ENCODE measurements around the gene SCLY. TPM values are rescaled to one million over a fixed set of nuclear protein-coding genes. Genes with fewer than 3 reads are reported as not detected.

The SCLY gene
- total RNA-seq, 1 experiment from 2014 or later = 21.7 TPM

DNA sequence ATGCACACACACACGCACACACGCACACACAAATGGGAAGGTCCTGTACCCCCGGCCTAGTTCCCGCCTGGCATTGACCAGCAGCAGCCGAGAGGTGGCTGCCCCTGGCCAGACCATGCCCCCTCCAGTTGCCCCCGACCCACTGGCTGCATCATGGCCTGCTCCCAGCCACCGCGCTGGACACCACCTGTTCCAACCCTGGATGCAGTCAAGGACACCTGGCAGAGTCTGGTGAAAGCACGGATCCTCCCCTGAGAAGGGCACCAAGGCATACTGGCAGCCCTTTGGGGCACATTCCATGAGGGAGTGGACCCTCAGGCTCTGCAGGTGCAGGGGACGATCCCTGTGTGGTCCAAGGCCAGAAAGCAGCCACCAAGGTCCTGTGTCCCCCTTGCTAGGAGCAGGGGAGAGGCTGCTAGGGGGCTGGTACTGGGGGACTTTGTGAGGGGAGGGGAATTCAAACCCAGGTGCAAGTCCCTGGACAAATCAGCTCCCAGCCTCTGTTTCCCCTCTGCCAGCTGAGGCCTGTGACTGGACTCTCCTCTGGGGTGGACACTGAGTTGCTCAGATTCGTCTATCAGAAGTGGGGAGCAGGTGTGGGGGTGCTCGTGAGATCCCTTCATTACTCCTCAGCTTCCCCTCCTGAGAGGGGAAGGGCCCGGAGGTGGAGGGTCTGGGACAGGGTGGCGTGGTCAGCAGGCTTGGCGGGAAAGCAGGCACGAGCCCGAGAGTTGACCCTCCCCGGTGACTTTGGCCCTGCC is 42.8 kb downstream of the SCLY start:
- no peaks in the 10 kb centered on the region for H3K36me3 Mint-ChIP-seq (ENCODE audit: insufficient read depth, unreplicated experiment)
- H3K27me3 Mint-ChIP-seq (ENCODE audit: insufficient read depth, unreplicated experiment) = no peaks in the 10 kb centered on the region
- POLR2A ChIA-PET = no interaction called here
- H3K27ac Mint-ChIP-seq (ENCODE audit: unreplicated experiment) = no peak overlapping the region
- no peaks in the 10 kb centered on the region for H3K4me1 ChIP-seq
- intact Hi-C loops (cut with micrococcal nuclease; ENCODE audit: unreplicated experiment) = loop anchor here (2.0 kb wide), 1 partner anchor 245 kb away; the partner anchor contains the start of gene RAMP1
- H3K9me3 ChIP-seq = no peaks in the 10 kb centered on the region
- no peak overlapping the region for H3K4me3 Mint-ChIP-seq (ENCODE audit: unreplicated experiment)
- CTCF ChIA-PET = no interaction called here
- H3K4me1 Mint-ChIP-seq (ENCODE audit: low read depth, unreplicated experiment) = no peaks in the 10 kb centered on the region
- H3K4me3 ChIP-seq (ENCODE audit: low read depth, low read length) = no peak overlapping the region
- DNase-seq = no peak
- H3K27me3 ChIP-seq (replicated peaks; ENCODE audit: control insufficient read depth, insufficient read depth, low read length) = no peaks in the 10 kb centered on the region
- TF ChIP-seq, protein P1, sequence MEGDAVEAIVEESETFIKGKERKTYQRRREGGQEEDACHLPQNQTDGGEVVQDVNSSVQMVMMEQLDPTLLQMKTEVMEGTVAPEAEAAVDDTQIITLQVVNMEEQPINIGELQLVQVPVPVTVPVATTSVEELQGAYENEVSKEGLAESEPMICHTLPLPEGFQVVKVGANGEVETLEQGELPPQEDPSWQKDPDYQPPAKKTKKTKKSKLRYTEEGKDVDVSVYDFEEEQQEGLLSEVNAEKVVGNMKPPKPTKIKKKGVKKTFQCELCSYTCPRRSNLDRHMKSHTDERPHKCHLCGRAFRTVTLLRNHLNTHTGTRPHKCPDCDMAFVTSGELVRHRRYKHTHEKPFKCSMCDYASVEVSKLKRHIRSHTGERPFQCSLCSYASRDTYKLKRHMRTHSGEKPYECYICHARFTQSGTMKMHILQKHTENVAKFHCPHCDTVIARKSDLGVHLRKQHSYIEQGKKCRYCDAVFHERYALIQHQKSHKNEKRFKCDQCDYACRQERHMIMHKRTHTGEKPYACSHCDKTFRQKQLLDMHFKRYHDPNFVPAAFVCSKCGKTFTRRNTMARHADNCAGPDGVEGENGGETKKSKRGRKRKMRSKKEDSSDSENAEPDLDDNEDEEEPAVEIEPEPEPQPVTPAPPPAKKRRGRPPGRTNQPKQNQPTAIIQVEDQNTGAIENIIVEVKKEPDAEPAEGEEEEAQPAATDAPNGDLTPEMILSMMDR (IDR thresholded peaks at IDR 0.05; ENCODE audit: insufficient read depth in 1 of 2, low read depth in 1 of 2, low read length in 1 of 2, severe bottlenecking in 1 of 2, unreplicated experiment in 1 of 2) = no peak
- no peaks in the 10 kb centered on the region for H3K36me3 ChIP-seq (ENCODE audit: control insufficient read depth, insufficient read depth, low read length)
- BruUV-seq (replicated peaks) = no TSS peak
- no peaks in the 10 kb centered on the region for H3K9me3 Mint-ChIP-seq (ENCODE audit: unreplicated experiment)

DNA sequence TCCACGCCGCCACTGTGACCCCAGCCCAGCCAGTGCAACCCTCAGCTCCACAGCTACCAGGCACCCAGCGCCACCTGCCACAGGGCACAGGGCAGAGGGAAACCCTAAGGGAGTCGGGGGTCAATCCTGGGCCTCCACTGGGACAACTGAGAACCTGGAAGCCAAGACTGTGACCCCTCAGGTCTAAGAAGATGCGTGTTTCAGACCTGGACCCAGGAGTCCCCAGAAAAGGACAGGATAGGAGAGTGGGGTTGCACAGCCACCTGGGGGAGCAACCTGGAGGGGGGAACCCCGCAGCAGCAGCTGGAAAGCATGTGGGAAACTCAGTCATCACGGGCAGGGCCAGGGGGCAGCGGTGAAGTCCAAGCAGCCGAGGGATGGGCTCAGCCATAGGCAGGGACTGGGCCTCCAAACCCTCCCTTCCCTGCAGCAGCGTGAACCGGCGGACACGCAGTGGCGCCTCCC is 43.5 kb downstream of the SCLY start:
- Histone ChIP-seq H3K36me3 (ENCODE audit: control insufficient read depth, insufficient read depth, low read length) (no peaks in the 10 kb centered on the region), H3K9me3 (no peaks in the 10 kb centered on the region), H3K27me3 (replicated peaks; ENCODE audit: control insufficient read depth, insufficient read depth, low read length) (no peaks in the 10 kb centered on the region), H3K4me3 (ENCODE audit: low read depth, low read length) (no peak overlapping the region), H3K4me1 (no peaks in the 10 kb centered on the region)
- Mint-ChIP-seq H3K9me3 (ENCODE audit: unreplicated experiment) (no peaks in the 10 kb centered on the region), H3K27ac (ENCODE audit: unreplicated experiment) (no peak overlapping the region), H3K27me3 (ENCODE audit: insufficient read depth, unreplicated experiment) (no peaks in the 10 kb centered on the region), H3K4me1 (ENCODE audit: low read depth, unreplicated experiment) (no peaks in the 10 kb centered on the region), H3K36me3 (ENCODE audit: insufficient read depth, unreplicated experiment) (no peaks in the 10 kb centered on the region), H3K4me3 (ENCODE audit: unreplicated experiment) (no peak overlapping the region)
- CTCF ChIA-PET = no interaction called here
- no TSS peak for BruUV-seq (replicated peaks)
- no peak for DNase-seq
- intact Hi-C loops (cut with micrococcal nuclease; ENCODE audit: unreplicated experiment) = no loop called here
- TF ChIP-seq, protein P1 (IDR thresholded peaks at IDR 0.05; ENCODE audit: insufficient read depth in 1 of 2, low read depth in 1 of 2, low read length in 1 of 2, severe bottlenecking in 1 of 2, unreplicated experiment in 1 of 2) = no peak
- POLR2A ChIA-PET = no interaction called here

DNA sequence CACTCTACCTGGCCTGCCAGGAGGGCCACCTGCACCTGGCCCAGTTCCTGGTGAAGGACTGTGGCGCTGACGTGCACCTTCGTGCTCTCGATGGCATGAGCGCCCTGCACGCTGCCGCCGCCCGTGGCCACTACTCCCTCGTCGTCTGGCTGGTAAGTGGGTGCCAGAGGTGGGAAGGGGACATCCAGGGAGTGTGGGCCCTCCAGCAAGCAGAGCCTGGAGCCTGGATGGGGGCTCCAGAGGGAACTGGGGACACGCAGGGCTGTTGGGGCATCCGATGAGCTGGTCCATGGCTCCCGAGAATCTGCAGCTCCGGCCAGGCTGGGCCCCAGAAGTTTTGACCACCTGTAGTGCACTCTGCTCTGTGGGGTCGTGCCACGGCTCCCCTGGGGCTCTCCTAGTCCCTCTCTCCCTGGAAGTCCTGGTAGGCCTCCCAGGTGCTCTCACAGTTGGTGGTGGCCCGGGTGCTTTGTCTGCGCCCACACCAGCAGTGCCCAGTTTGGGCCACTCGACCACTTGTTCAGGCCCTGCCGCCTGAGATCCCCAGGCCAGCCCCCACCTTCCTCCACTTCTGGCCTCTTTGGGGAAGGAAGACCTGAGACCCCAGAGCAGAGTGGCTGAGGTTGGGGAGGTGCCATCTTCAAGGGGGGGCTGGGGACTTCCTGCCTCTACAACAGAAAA is 44.0 kb downstream of the SCLY start:
- POLR2A ChIA-PET = no interaction called here
- no peak overlapping the region for H3K27ac Mint-ChIP-seq (ENCODE audit: unreplicated experiment)
- TF ChIP-seq, protein P1 (IDR thresholded peaks at IDR 0.05; ENCODE audit: insufficient read depth in 1 of 2, low read depth in 1 of 2, low read length in 1 of 2, severe bottlenecking in 1 of 2, unreplicated experiment in 1 of 2) = no peak

More for the DNA sequence above, 44.0 kb downstream of the SCLY start:
- no peaks in the 10 kb centered on the region for H3K27me3 Mint-ChIP-seq (ENCODE audit: insufficient read depth, unreplicated experiment)
- Histone ChIP-seq H3K4me1 (no peaks in the 10 kb centered on the region), H3K36me3 (ENCODE audit: control insufficient read depth, insufficient read depth, low read length) (no peaks in the 10 kb centered on the region), H3K27me3 (replicated peaks; ENCODE audit: control insufficient read depth, insufficient read depth, low read length) (no peaks in the 10 kb centered on the region), H3K4me3 (ENCODE audit: low read depth, low read length) (no peak overlapping the region), H3K9me3 (no peaks in the 10 kb centered on the region)
- CTCF ChIA-PET = interaction anchor here (0.7 kb wide), 1 partner anchor 33 kb away, joined by 3 read pairs; no protein-coding TSS in a partner anchor
- intact Hi-C loops (cut with micrococcal nuclease; ENCODE audit: unreplicated experiment) = no loop called here
- H3K4me1 Mint-ChIP-seq (ENCODE audit: low read depth, unreplicated experiment) = no peaks in the 10 kb centered on the region
- BruUV-seq (replicated peaks) = no TSS peak
- no peaks in the 10 kb centered on the region for H3K9me3 Mint-ChIP-seq (ENCODE audit: unreplicated experiment)
- no peak for DNase-seq
- H3K36me3 Mint-ChIP-seq (ENCODE audit: insufficient read depth, unreplicated experiment) = no peaks in the 10 kb centered on the region
- H3K4me3 Mint-ChIP-seq (ENCODE audit: unreplicated experiment) = no peak overlapping the region

Data from Caco-2 (cell line).